HG02884 (cell line): ENCODE results near the gene ZNF474.

Source experiments
- ATAC-seq: cut with Tn5 transposase; IDR thresholded peaks from one replicate; pipeline ENCODE4 v1.9.1; 2021; ENCODE audit warnings: mild to moderate bottlenecking, moderate library complexity; ENCODE audit not compliant: unreplicated experiment

Gene ZNF474

DNA sequence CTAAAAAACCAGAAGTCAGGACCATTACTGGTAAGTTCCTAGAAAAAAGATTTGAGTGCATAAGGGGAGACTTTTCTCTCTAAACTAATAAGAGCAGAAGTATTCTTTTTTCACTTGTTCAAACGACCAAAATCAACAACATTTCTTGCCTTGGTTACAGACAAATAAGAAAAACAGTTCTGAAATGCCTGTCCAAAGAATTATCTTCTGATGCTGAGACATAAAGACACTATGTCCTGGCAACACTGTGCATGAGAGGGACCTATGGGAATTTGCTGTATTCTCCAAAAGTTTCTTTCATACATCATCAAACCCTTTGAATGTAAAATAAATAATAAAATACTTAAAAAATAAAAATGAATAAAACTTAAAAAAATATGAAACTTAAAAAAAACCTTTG is 50.4 kb downstream of the ZNF474 start:
- no peak for ATAC-seq

DNA sequence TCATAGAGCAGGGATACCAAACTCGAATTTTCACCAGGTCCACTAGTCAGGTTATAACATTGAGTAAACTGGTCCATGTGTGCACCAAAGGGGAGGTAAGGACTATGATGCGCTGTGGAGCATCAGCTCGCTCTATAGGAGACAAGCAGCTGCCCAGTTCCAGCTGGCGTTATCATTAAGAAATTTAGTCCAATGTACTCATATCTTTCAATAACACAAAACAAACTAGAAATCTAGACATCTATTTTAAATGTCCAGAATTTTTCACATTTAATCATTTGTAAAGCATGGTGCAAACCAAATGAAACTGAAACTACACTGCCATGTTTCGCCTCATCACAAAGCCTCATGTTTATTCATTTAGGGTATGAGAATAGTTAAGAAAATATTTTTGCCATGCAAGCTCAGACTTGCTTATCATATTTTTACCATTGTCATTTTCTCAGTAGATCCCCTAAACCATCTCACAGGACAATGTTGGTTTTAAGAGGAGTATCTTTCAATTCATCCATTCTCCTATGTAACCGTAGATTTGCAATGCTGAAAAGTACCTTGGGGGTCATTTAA is 50.9 kb downstream of the ZNF474 start:
- ATAC-seq, result no peak

DNA sequence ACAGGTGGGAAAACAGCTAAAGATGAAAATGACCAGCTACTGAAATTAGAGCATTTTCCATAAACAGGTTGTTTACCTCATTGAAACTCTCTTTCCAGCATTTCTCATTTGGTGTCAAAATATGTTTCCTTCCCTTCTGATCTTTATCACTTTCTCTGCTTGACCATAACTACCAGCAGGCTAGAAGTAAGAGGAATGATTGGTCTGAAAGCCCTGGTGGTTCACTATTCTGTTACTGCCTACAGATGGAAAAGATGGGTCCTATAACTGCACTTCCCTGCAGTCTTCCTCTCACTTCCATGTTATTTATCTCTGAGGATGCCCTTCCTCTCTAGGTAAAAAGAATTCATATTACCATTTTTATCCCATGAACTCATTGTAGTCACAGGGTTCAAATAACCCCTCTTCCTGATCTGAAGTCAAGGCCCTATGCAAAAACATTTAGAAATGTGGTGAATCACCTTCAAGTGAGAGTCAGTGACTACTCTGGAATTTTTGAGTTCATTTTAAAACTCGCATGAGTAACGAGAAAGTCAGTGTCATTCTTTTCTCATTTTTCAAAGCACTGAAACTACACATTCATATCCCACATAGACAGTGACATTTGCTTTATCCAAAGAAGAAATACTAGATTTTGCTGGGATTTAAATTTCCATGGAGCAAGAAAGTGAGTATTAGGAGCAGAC is 51.7 kb downstream of the ZNF474 start:
- no peak for ATAC-seq

DNA sequence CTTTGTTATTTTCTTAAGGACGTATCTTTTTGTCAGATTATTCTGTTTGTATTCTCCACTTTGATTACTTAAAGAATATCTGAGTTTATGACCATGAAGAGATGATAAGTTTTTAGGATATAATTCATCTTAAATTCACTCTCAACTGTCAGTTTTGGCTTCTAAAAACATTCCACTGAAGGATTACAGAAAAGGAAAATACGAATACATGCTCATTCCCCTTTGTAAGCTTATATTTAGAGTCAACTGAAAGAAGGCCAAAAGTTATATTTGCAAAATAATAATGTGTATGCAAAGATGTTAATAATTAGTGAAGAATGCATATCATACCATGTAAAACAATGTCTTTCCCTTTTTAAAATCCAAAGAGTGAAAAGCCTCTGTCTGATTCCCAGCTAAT is 52.5 kb downstream of the ZNF474 start:
- ATAC-seq, result no peak

DNA sequence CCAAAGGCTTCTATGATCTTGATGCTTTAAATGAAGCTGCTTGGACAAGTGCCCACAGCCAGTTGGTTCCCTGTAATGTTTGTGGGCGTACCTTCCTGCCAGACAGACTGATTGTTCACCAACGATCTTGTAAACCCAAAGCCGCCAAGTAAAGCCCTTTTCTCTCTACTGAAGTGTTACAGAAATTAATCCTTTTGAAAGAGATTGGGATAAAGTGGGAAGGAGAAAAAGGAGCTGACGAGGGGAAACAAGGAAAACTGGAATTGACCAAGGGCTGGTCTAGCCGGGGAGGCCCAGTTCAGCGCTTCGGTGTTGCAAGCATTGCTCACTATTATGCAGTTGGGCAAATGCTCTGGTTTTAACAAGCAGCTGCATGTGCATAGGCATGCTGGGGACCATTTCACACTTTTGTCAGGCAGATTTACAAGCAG is 53.2 kb downstream of the ZNF474 start:
- ATAC-seq, result no peak

DNA sequence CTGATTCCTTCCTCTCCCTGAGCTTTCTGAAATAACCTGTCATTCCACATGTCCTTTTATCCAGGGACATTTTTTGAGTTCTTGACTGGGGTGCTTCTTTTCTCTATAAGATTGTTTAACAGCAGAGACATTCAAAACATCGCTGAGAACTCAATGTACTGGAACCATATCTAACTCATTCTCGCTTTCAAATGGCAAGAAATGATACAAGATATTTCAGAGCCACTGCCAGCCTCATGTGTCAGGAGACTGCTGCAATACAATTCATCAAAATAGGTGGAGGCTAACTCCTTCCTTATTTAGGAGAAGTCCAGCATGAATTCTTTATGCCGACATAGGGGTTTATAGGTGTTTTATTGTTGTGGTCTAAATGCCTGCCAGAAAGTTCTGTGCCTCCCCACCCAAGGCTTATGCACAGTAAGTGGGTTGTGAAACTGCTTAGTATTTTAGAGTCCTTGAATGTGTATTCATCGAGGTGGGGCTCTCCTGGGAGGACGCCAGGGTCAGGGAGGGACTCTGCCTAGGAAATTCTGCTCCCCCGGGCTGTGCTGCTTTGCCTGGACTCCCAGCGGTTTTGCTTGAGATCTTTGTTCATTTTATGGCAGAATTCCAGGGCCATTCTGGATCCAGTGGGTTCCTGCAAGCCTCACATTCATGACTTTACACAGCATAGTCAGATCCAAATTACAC is 53.9 kb downstream of the ZNF474 start:
- ATAC-seq, result no peak

DNA sequence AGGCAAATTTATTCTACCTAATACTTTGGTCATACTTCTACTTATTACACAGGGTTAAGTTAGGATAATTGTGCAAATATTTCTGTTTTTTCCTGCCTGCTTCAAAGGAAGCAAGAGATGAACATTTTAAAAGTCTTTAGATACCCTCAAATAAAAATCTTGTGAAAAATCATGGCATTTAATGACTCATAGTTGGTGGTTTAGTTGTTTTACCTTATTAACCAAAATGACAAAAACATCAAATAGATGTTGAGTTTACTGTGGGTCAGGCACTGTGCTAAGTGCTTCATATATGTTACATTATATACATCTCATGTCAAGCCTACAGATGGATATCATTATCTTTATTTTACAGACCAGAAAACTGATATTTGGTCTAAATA is 54.4 kb downstream of the ZNF474 start:
- ATAC-seq, result no peak

DNA sequence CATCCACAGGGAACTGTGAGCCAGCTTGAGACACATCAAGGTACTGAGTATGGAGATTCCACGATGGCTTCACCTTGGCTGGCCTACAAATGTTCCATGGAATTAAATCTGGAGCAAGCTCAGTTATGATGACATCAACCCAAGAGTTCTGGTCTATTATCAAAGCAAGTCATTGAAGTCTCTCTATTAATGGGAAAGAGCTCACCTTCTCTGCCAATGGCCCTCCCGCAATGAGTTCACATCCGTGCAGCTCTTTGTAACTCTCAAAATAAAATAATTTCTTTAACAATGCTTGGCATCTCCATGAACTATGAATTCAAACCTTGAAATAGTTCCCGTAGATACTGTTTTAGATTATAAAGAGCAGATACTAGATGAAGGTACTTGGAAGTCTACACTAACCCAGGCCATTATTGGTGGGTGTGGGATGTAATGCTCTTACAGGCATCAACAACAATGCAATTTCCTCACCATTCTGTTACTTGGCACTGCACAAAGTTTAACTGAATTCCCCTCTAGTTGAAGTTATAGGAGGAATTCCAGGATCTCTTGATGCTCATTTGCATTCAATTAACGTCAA is 55.4 kb downstream of the ZNF474 start:
- no peak for ATAC-seq

DNA sequence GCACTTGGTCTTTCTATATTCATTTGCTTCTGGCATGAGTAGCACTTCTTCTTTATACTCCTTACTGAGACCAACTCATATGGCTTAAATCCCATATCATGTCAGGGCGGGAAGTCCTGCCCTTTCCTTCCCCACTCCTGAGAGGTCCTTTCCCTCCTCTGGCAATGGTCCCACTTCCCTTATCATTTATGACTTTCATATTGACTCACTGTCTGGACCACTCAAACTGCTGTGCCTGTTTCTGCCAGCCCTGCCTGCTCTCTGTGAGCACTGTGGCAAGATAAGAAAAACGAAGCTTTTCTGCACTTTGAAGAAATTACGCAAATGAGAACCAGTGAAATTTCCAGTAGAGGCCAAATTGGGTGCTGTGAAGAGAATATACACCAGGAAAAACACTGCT is 58.1 kb downstream of the ZNF474 start:
- no peak for ATAC-seq

DNA sequence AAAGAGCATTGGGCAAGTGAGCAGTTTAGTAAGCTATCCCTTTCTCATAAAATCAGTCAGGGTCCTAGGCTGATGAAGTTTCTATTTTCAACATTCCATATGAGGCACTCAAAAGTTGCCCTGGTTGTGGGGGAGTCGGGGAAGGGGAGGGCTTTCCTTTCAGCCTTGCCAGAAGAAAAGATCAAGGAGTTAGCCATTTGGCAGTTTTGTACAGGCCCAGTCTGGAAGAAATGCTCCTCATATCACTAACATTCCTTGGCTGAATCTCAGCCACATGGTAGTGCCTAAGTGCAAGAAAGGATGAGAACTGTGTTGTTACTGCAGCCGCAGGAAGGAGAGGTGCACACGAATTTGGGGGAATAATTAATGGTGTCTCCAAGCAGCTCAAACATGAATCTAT is 60.8 kb downstream of the ZNF474 start:
- ATAC-seq, result no peak

DNA sequence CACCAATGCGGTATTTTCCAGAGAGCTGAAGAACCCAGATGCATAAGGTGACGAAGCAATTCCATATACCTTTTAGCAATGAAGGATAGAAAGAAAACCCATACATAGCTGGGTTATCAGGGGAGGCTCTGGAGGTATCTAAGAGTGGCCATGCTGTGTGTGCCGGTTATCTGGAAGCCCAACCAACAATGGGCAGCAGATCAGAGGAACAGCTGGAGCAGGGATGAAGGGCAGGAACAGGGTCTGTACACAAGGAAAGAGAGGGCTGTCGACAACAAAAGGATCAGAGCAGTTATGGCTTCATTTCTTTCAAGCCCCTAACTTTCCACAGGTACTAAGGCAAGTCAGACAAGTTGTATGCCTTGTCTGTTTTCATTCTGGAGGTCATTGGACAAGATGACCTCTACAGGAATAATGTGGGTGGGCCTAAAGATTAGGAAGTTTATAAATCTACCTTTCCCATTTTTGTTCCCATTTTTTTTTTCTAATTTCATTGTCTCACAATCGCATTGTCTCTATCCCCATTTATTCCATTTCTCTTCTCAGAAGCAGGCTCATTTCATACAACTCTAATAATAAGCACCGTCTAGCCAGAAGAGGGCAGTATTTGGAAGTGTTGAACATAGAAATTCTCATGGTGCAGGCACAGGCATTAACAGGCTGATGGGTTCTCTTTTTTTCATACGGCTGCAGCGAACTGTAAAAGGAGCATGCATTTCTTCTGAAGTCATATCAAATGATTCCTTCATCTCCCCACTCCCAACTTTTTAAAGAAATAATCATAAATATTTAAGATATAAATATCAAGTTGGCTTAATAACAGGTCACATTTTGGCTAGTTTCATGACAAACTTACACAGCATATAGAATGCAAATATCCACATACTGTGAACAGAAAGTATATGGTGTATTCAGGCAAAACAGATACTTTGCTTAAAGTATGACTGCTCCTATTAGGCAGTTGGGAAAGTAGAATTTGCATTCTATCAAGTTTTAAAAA is 63.5 kb downstream of the ZNF474 start:
- peak; percentile 83 for ATAC-seq

DNA sequence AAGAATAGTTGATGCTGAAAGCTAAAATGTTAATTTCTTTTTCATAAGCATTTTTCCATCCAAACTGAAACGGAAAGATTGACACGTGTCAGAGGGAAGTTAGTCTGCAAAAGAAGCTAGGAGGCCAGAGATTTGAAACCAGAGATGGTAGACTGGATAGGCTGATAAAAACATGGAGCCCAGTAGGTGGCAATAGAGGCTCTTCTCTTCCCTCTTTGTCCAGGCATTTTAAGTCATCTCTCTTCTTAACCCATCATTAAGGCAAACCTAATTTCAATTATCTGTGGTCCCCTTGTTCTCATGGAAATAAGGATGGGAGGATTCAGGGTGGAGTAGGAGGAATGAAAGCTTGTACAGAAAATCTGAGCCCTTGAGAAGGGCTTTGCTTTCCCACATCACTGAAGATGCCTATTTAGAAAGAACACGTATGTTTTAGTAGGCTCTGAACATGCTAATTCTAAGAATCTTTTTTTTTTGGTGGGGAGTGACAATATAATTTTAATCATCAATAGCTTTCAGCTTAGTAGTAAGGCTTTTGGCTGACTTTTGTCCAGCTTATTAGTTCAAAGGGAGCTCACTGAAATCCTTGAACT is 66.6 kb downstream of the ZNF474 start:
- ATAC-seq, result no peak

DNA sequence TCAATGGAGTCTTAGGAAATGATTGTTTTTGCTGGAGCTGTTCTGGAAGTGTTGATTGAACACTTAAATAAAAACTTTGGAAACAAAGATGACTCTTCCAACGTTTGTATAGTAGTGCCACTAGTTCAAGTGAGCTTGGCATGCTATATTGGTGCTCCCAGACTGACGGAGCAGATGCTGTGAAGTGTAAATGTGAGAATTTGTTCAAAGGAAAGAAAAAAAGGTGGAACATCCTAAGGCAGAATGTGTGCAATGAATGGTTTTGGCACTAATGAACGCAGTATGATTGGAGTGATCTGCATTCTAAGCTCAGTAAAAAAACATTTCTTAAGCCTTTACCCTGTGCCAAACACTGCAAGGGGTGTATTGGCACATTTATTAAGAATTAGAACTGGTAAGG is 69.8 kb downstream of the ZNF474 start:
- ATAC-seq, result no peak

DNA sequence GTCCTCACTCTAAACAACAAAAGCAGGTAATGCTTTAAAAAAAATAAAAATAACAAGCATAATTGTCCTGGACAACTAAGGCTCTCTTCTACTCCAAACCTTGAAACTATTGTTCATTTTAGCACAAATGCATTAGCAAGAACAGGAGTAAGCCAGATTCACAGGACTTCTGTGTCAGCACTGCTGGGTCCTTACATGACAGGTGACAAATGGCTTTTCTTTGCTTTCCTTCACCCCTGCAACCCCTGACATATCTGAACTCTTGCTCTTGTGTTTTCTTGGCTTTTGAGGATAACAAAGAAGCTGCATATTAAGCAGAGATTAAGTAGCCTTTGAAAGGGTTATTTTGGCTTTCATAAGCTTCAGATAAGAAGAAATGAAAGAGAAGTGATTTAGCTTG is 71.1 kb downstream of the ZNF474 start:
- no peak for ATAC-seq

DNA sequence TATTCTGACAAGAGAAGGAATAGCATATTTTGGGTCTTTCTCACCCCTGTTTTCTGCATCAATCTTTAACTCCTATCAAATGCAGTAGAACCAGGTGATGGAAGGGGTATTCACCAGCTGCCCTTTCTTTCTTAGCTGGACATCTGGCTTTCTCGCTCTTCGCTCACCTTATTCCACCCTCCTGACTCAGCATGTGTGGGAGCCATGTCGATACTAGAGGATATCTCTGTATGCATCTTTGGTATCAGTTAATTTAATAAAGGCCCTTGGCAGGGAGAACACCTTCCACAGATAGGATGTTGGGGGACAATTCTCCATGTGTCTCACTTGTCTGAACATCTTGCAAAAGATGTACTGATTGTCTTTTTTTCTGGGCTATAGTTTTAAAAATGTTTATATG is 71.5 kb downstream of the ZNF474 start:
- ATAC-seq, result no peak

DNA sequence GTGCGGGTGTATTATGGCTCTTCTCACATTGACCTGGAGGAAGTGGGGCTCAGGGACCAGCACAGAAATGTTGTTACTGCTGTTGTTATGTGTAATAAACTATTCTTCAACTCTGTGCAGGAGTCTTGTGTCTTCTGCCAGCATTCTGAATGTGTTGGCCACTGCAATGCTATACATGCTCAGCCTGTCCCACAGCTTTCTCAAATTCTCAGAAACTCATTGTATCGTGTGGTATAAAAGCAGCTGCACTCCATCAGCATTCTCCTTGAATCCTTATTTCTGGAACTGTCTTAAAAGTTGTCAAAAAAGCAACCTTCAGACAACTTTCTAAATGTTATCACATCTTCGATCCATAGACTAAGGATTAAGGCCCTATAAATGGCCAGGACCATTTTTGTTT is 72.0 kb downstream of the ZNF474 start:
- ATAC-seq, result no peak

DNA sequence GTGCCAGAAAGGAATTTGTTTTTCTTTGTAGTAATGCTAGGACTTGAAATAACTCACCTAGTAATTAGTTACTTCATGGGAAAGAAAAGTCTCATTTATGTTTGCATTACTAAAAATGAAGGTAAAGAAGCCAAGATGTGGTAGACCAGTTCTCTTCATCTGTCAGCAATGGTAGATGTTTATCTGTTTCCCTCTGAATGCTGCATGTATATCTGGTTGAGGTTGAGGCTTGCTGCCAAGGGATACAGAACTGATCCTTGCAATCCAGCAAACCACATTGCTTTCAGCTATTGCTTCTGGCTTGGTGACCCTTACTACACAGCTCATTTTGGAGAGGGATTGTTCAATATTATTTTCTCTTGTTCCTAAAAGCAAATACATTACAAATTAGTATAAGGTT is 73.6 kb downstream of the ZNF474 start:
- ATAC-seq, result no peak
